Endothelial cell of umbilical vein (primary cell): ENCODE data around the gene TTF1.

Experiments used
- POLR2A ChIP-seq: IDR thresholded peaks from 2 replicates; pipeline ENCODE4 v1.6.1; 2012; ENCODE audit warnings: low read depth, mild to moderate bottlenecking, control low read depth, low read length
- TF ChIP-seq, protein P1 (sequence below), 2 donors: IDR thresholded peaks; 1 replicate in 1 of 2; 2 replicates in 1 of 2; pipeline ENCODE4 v1.5.1; 2011; ENCODE audit warnings: low read length in 2 of 2, mild to moderate bottlenecking in 2 of 2, moderate library complexity in 2 of 2, control low read depth in 1 of 2, inconsistent platforms in 1 of 2, low read depth in 1 of 2; ENCODE audit not compliant: insufficient read depth in 1 of 2; ENCODE audit errors: extremely low read depth in 1 of 2

DNA sequence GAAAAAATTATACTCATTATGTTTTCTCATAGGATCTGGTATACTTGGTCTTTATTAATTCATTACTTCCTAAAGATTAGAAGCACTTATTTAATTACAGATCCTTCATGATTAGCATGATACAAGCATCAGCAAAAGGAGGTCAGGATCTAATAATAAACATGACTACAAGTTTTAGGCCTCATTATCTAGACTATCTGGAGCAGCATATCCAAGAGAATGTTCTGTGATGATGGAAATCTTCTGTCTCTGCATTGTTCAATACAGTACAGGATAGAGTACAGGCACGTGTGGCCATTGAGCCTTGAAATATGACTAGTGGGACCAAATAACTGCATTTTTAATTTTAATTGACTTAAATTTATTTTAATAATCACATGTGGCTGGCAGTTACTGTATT lies 73.1 kb downstream of the TTF1 start:
- TF ChIP-seq, protein P1, sequence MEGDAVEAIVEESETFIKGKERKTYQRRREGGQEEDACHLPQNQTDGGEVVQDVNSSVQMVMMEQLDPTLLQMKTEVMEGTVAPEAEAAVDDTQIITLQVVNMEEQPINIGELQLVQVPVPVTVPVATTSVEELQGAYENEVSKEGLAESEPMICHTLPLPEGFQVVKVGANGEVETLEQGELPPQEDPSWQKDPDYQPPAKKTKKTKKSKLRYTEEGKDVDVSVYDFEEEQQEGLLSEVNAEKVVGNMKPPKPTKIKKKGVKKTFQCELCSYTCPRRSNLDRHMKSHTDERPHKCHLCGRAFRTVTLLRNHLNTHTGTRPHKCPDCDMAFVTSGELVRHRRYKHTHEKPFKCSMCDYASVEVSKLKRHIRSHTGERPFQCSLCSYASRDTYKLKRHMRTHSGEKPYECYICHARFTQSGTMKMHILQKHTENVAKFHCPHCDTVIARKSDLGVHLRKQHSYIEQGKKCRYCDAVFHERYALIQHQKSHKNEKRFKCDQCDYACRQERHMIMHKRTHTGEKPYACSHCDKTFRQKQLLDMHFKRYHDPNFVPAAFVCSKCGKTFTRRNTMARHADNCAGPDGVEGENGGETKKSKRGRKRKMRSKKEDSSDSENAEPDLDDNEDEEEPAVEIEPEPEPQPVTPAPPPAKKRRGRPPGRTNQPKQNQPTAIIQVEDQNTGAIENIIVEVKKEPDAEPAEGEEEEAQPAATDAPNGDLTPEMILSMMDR (IDR thresholded peaks at IDR 0.05; ENCODE audit: extremely low read depth in 1 of 2, insufficient read depth in 1 of 2, low read depth in 1 of 2, low read length in 2 of 2): no peak
- no peak for TF ChIP-seq POLR2A
